Kidney epithelial cell (primary cell): Measurements from ENCODE around the gene SCAF11. TPM values are rescaled to one million over a fixed set of nuclear protein-coding genes. Genes with fewer than 3 reads are reported as not detected.

Experiments
- DNase-seq: peaks from one replicate; pipeline ENCODE4 v3.0.0-alpha.2; 2010; ENCODE audit warnings: low read depth
- H3K27me3 ChIP-seq: 2 replicates; pipeline ENCODE4 v1.6.0; 2011; ENCODE audit warnings: low read length; ENCODE audit not compliant: control insufficient read depth, insufficient read depth
- H3K36me3 ChIP-seq: 2 replicates; pipeline ENCODE4 v1.5.1; 2011; ENCODE audit warnings: low read length; ENCODE audit not compliant: control insufficient read depth, insufficient read depth
- H3K4me3 ChIP-seq: 2 replicates; pipeline ENCODE4 v1.5.1; 2011; ENCODE audit warnings: low read depth, mild to moderate bottlenecking, control low read depth, low read length
- CTCF ChIP-seq: IDR thresholded peaks from 2 replicates; pipeline ENCODE4 v1.5.1; 2011; ENCODE audit warnings: mild to moderate bottlenecking, moderate library complexity, low read length, control low read depth, inconsistent platforms; ENCODE audit not compliant: insufficient read depth, poor library complexity, severe bottlenecking
- total RNA-seq: library from RNA; depleted of rRNA; stranded (reverse); fragments of >200 nt; gene quantifications from 2 replicates; pipeline ENCODE4 v1.2.3, GENCODE V29; 2015

SCAF11 gene
- total RNA-seq, 1 donor from 2014 or later, result 108 TPM

- H3K36me3 ChIP-seq, result no peaks in the 10 kb centered on the region
- no peak for TF ChIP-seq CTCF
- H3K27me3 ChIP-seq, result no peaks in the 10 kb centered on the region
- H3K4me3 ChIP-seq, result no peak overlapping the region
- DNase-seq, result no peak
Observed at GRCh38 chr12:45939759-45940158, 50.6 kb downstream of the SCAF11 start.

- H3K4me3 ChIP-seq, result no peak overlapping the region
- no peak for TF ChIP-seq CTCF
- no peaks in the 10 kb centered on the region for H3K36me3 ChIP-seq
- DNase-seq, result no peak
- H3K27me3 ChIP-seq, result no peaks in the 10 kb centered on the region
Observed at GRCh38 chr12:45938566-45938965, 51.8 kb downstream of the SCAF11 start.

GRCh38 chr12:45934956-45935355, 55.4 kb downstream of the SCAF11 start:
- no peaks in the 10 kb centered on the region for H3K27me3 ChIP-seq
- H3K4me3 ChIP-seq, result no peak overlapping the region
- no peaks in the 10 kb centered on the region for H3K36me3 ChIP-seq
- DNase-seq, result no peak
- TF ChIP-seq CTCF, result no peak

- H3K36me3 ChIP-seq, result no peaks in the 10 kb centered on the region
- no peaks in the 10 kb centered on the region for H3K27me3 ChIP-seq
- no peak for DNase-seq
- TF ChIP-seq CTCF, result no peak
- no peak overlapping the region for H3K4me3 ChIP-seq
Observed at GRCh38 chr12:45933504-45933903, 56.9 kb downstream of the SCAF11 start.

- Histone ChIP-seq H3K27me3 (no peaks in the 10 kb centered on the region), H3K36me3 (no peaks in the 10 kb centered on the region), H3K4me3 (no peak overlapping the region)
- no peak for TF ChIP-seq CTCF
- no peak for DNase-seq
Observed at GRCh38 chr12:45930369-45930768, 60.0 kb downstream of the SCAF11 start.

- no peaks in the 10 kb centered on the region for H3K36me3 ChIP-seq
- DNase-seq, result no peak
- H3K4me3 ChIP-seq, result no peak overlapping the region
- TF ChIP-seq CTCF, result no peak
- no peaks in the 10 kb centered on the region for H3K27me3 ChIP-seq
Observed at GRCh38 chr12:45928309-45928708, 62.1 kb downstream of the SCAF11 start.
